Measurements from ENCODE around the gene DHRS3. TPM values are rescaled to one million over a fixed set of nuclear protein-coding genes. Genes with fewer than 3 reads are reported as not detected.

DHRS3 gene
- polyA plus RNA-seq, 1 donor (not counting 4 experiments of a cell fraction or from before 2014, with no cell fraction given) = 10.7 TPM

DNA sequence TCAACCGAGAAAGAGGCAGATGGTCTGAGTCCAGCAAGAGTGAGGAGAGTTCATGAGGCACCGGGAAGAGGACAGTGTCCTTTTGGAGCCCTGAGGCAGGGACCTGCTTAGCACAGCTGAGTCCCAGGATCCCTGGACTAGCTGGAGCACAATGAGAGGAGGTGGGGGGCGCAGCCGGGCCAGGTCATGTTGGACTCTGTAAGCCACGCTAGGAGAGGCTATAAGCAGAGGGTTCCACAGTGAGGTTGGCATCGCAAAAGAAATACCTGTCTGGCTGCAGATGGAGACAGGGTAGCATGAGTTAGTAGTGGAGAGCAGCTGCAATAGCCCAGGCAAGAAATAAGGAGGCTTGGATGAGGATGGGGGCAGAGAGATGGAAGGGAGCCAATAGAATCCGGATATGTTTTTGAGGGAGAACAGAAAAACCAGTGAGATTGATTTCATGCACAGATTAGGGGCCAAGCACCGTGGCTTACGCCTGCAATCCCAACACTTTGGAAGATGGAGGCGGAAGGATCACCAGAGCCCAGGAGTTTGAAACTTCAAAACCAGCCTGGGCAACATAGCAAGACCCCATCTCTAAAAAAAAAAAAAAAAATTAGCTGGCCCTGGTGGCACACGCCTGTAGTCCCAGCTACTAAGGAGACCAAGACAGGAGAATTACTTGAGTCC lies 98.2 kb downstream of the DHRS3 start:
- DNase-seq (ENCODE audit: low read depth, low spot score) (no peak), FAIRE-seq (no peak)
- no peaks in the 10 kb centered on the region for H3K36me3 ChIP-seq (ENCODE audit: control insufficient read depth in 2 of 2, extremely low read depth in 1 of 2, insufficient read depth in 2 of 2, low read length in 2 of 2)
- no peaks in the 10 kb centered on the region for H3K9me3 ChIP-seq (ENCODE audit: control insufficient read depth, low read depth, low read length)
- no peak for TF ChIP-seq EZH2 (IDR thresholded peaks at IDR 0.05; ENCODE audit: low read length)
- TF ChIP-seq, protein P1, sequence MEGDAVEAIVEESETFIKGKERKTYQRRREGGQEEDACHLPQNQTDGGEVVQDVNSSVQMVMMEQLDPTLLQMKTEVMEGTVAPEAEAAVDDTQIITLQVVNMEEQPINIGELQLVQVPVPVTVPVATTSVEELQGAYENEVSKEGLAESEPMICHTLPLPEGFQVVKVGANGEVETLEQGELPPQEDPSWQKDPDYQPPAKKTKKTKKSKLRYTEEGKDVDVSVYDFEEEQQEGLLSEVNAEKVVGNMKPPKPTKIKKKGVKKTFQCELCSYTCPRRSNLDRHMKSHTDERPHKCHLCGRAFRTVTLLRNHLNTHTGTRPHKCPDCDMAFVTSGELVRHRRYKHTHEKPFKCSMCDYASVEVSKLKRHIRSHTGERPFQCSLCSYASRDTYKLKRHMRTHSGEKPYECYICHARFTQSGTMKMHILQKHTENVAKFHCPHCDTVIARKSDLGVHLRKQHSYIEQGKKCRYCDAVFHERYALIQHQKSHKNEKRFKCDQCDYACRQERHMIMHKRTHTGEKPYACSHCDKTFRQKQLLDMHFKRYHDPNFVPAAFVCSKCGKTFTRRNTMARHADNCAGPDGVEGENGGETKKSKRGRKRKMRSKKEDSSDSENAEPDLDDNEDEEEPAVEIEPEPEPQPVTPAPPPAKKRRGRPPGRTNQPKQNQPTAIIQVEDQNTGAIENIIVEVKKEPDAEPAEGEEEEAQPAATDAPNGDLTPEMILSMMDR (optimal IDR thresholded peaks at IDR 0.05 in 1 of 3, IDR thresholded peaks at IDR 0.05 in 1 of 3, conservative IDR thresholded peaks at IDR 0.05 in 1 of 3; ENCODE audit: extremely low read depth in 1 of 3, insufficient read depth in 2 of 3, low read length in 3 of 3) = no peak
- no peak overlapping the region for H3K9ac ChIP-seq (ENCODE audit: control insufficient read depth, extremely low read depth, insufficient read depth, low read length)
- H3K27ac ChIP-seq (ENCODE audit: control insufficient read depth, insufficient read depth, low read length) = no peak overlapping the region
- H3K27me3 ChIP-seq (ENCODE audit: control insufficient read depth, extremely low read depth, insufficient read depth, low read length) = peaks cover 6% of the 10 kb centered on the region
- H3K4me3 ChIP-seq (ENCODE audit: control insufficient read depth in 2 of 3, extremely low read depth in 1 of 3, insufficient read depth in 2 of 3, low read depth in 1 of 3, low read length in 3 of 3) = no peak overlapping the region
- no peak overlapping the region for H3K4me2 ChIP-seq (ENCODE audit: control insufficient read depth, extremely low read depth, insufficient read depth, low read depth, low read length)
- no peaks in the 10 kb centered on the region for H3K79me2 ChIP-seq (ENCODE audit: control insufficient read depth, insufficient read depth, low read length)
- no peaks in the 10 kb centered on the region for H4K20me1 ChIP-seq (ENCODE audit: control insufficient read depth, extremely low read depth, insufficient read depth, low read length)
- H3K4me1 ChIP-seq (ENCODE audit: control insufficient read depth, extremely low read depth, insufficient read depth, low read length) = no peaks in the 10 kb centered on the region
- dilution Hi-C loops (cut with MboI; ENCODE audit: extremely low pct_ligation_motif_present, low sequenced_read_pairs) = no loop called here
- H2AFZ ChIP-seq (ENCODE audit: control insufficient read depth, low read length) = no peak overlapping the region
- no peaks in the 10 kb centered on the region for H3K9me1 ChIP-seq (ENCODE audit: control insufficient read depth, extremely low read depth, insufficient read depth, low read length)

DNA sequence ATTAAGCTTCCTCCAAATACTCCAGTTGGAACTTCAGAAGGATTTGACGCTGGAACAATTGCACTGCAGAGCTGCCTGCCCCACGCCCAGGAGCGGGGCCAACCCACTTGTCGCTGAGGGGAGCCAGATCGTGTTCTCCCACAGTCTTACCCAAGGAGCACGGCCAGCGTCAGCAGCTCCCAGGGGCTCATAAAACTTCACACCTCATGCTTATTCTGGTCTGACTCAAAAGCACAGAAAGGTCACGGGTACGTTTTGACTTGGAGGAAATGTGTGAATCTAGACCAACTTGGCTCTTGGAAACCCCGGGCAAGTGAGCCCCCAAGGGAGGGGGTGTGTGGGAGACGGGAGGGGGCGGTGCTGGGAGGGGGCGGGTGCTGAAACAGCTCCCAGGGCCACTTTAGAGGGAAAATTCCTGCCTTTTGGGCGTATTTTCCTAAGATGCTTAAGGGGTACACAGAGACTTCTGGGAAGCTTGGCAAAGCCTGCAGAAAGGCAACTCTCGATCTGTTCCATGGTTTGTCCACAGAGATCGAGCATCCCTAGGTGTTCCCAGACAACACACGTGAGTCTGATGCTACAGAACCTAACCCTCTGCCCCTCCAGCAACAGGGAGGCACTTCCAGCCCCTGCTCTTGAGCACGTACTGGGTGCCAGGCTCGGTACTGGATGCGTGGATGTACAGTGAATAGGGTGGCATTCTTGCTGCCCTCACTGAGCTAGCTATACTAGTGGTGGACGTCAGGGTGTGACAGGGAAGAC lies 98.9 kb downstream of the DHRS3 start:
- dilution Hi-C loops (cut with MboI; ENCODE audit: extremely low pct_ligation_motif_present, low sequenced_read_pairs) = no loop called here
- no peaks in the 10 kb centered on the region for H3K9me3 ChIP-seq (ENCODE audit: control insufficient read depth, low read depth, low read length)
- no peaks in the 10 kb centered on the region for H3K79me2 ChIP-seq (ENCODE audit: control insufficient read depth, insufficient read depth, low read length)
- H3K4me1 ChIP-seq (ENCODE audit: control insufficient read depth, extremely low read depth, insufficient read depth, low read length) = no peaks in the 10 kb centered on the region
- no peak overlapping the region for H3K27ac ChIP-seq (ENCODE audit: control insufficient read depth, insufficient read depth, low read length)
- no peak overlapping the region for H3K4me2 ChIP-seq (ENCODE audit: control insufficient read depth, extremely low read depth, insufficient read depth, low read depth, low read length)
- no peaks in the 10 kb centered on the region for H3K9me1 ChIP-seq (ENCODE audit: control insufficient read depth, extremely low read depth, insufficient read depth, low read length)
- no peak overlapping the region for H3K9ac ChIP-seq (ENCODE audit: control insufficient read depth, extremely low read depth, insufficient read depth, low read length)
- peaks cover 6% of the 10 kb centered on the region for H3K27me3 ChIP-seq (ENCODE audit: control insufficient read depth, extremely low read depth, insufficient read depth, low read length)
- H4K20me1 ChIP-seq (ENCODE audit: control insufficient read depth, extremely low read depth, insufficient read depth, low read length) = no peaks in the 10 kb centered on the region
- H3K36me3 ChIP-seq (ENCODE audit: control insufficient read depth in 2 of 2, extremely low read depth in 1 of 2, insufficient read depth in 2 of 2, low read length in 2 of 2) = no peaks in the 10 kb centered on the region
- no peak for FAIRE-seq
- no peak overlapping the region for H2AFZ ChIP-seq (ENCODE audit: control insufficient read depth, low read length)
- no peak for TF ChIP-seq EZH2 (IDR thresholded peaks at IDR 0.05; ENCODE audit: low read length)
- TF ChIP-seq, protein P1 (optimal IDR thresholded peaks at IDR 0.05 in 1 of 3, IDR thresholded peaks at IDR 0.05 in 1 of 3, conservative IDR thresholded peaks at IDR 0.05 in 1 of 3; ENCODE audit: extremely low read depth in 1 of 3, insufficient read depth in 2 of 3, low read length in 3 of 3) = no peak
- H3K4me3 ChIP-seq (ENCODE audit: control insufficient read depth in 2 of 3, extremely low read depth in 1 of 3, insufficient read depth in 2 of 3, low read depth in 1 of 3, low read length in 3 of 3) = no peak overlapping the region
- DNase-seq (ENCODE audit: low read depth, low spot score) = no peak

Small RNA genes lying within 50 kb of the gene (small RNA-seq; reads per million reads assigned to genes)
- gene MIR6730 (ENCODE audit: insufficient read length in 3 of 3, low read depth in 3 of 3, low replicate concordance in 1 of 3) (0 reads per million in 3 experiments), gene RNU6ATAC18P (ENCODE audit: insufficient read length in 3 of 3, low read depth in 3 of 3, low replicate concordance in 1 of 3) (0 reads per million in 3 experiments)

Other genes with a start within 250 kb of the DHRS3 start
- not detected in 3 replicates for gene AADACL4, start 25.9 kb upstream of the DHRS3 start, polyA plus RNA-seq
- gene AADACL3, start 97.9 kb upstream of the DHRS3 start, polyA plus RNA-seq = 0.03 TPM in 1 of 3 replicates, not detected in the others
- not detected in 3 replicates for gene CFAP107, start 128.0 kb upstream of the DHRS3 start, polyA plus RNA-seq
- not detected in 3 replicates for gene PRAMEF12, start 155.5 kb upstream of the DHRS3 start, polyA plus RNA-seq
- gene PRAMEF1, start 173.2 kb upstream of the DHRS3 start, polyA plus RNA-seq = not detected in 3 replicates
- not detected in 3 replicates for gene PRAMEF11, start 213.2 kb upstream of the DHRS3 start, polyA plus RNA-seq
- gene HNRNPCL1, start 230.5 kb upstream of the DHRS3 start, polyA plus RNA-seq = not detected in 3 replicates
- not detected in 3 replicates for gene PRAMEF2, start 238.9 kb upstream of the DHRS3 start, polyA plus RNA-seq

All from keratinocyte (primary cell).